Transverse colon (tissue), 4 donors: ENCODE measurements around the gene KCNJ5. TPM values are rescaled to one million over a fixed set of nuclear protein-coding genes. Genes with fewer than 3 reads are reported as not detected.

Experiments
- DNase-seq: peaks from one replicate; pipeline ENCODE4 v3.0.0-alpha.2; 2019
- H3K27ac ChIP-seq, 4 donors: fragments of 200-600 bp; sonication (generic); 2 replicates each; pipeline ENCODE4 v1.5.1; 2016 to 2018; ENCODE audit warnings: inconsistent platforms in 4 of 4
- H3K27me3 ChIP-seq: fragments of 200-600 bp; sonication (generic); 2 replicates; pipeline ENCODE4 v1.5.1; 2017; ENCODE audit warnings: inconsistent platforms
- H3K36me3 ChIP-seq, 4 donors: fragments of 200-600 bp; sonication (generic); 2 replicates each; pipeline ENCODE4 v1.5.1; 2017 to 2019; ENCODE audit warnings: inconsistent platforms in 4 of 4
- H3K4me1 ChIP-seq, 4 donors: fragments of 200-600 bp; sonication (generic); 2 replicates each; pipeline ENCODE4 v1.5.1; 2017 to 2020; ENCODE audit warnings: inconsistent platforms in 4 of 4
- H3K4me3 ChIP-seq, 4 donors: fragments of 200-600 bp; sonication (generic); 1 replicate in 1 of 4; 2 replicates in 3 of 4; pipeline versions ENCODE4 v1.5.1 to v1.6.1; 2017 to 2019; ENCODE audit warnings: inconsistent platforms in 4 of 4
- H3K9me3 ChIP-seq, 2 donors: fragments of 200-600 bp; sonication (generic); 2 replicates each; pipeline ENCODE4 v1.5.1; 2017 to 2019; ENCODE audit warnings: inconsistent platforms in 2 of 2
- EP300 ChIP-seq: sonication (generic); formaldehyde crosslinking; IDR thresholded peaks from one replicate; pipeline ENCODE4 v1.6.1; 2017; ENCODE audit warnings: antibody characterized with exemption, low read depth
- POLR2A ChIP-seq: fragments of 450-650 bp; IDR thresholded peaks from one replicate; pipeline ENCODE4 v1.6.1; 2016; ENCODE audit warnings: antibody characterized with exemption, mild to moderate bottlenecking, moderate library complexity
- POLR2AphosphoS5 ChIP-seq, 3 donors: sonication (generic); formaldehyde crosslinking; IDR thresholded peaks; one replicate each; pipeline ENCODE4 v1.6.1; 2016; ENCODE audit warnings: antibody characterized with exemption in 3 of 3
- WGBS, 2 donors: methylation state at CpG; one replicate each; pipeline ENCODE4 v1.1.5; 2018; ENCODE audit warnings: low coverage in 1 of 2; 5-methylcytosine and 5-hydroxymethylcytosine counted together
- in situ Hi-C, 4 donors: fragments of 200-750 bp; cut with MboI; loops; one replicate each; pipeline versions ENCODE4 v1.15.0 to v1.15.1; 2017; ENCODE audit warnings: low sequenced_read_pairs in 3 of 4, low pct_ligation_motif_present in 1 of 4, low pct_unique_long_range_greater_than_20kb in 1 of 4
- intact Hi-C: fragments of 100-400 bp; cut with DNase I; formaldehyde crosslinking; loops from one replicate; pipeline ENCODE4 v1.15.1; 2023; ENCODE audit warnings: low total_unique reads
- total RNA-seq, 4 donors: library from RNA; depleted of rRNA; stranded (reverse); fragments of >200 nt; gene quantifications; one replicate each; pipeline ENCODE4 v1.1.0, GENCODE V29; 2016
- TF ChIP-seq, protein P1 (sequence below), 5 experiments: fragments of 200-600 bp in 3 of 5; fragments of 450-650 bp in 2 of 5; sonication (generic) in 3 of 5; IDR thresholded peaks; 1 replicate in 2 of 5; 2 replicates in 3 of 5; pipeline ENCODE4 v1.5.1; 2016 to 2017; ENCODE audit warnings: antibody characterized with exemption in 5 of 5, inconsistent platforms in 3 of 5, mild to moderate bottlenecking in 2 of 5, moderate library complexity in 1 of 5

KCNJ5 gene
- total RNA-seq, 4 donors from 2014 or later = 0.14 to 17.1 (median 7.4) TPM

DNA sequence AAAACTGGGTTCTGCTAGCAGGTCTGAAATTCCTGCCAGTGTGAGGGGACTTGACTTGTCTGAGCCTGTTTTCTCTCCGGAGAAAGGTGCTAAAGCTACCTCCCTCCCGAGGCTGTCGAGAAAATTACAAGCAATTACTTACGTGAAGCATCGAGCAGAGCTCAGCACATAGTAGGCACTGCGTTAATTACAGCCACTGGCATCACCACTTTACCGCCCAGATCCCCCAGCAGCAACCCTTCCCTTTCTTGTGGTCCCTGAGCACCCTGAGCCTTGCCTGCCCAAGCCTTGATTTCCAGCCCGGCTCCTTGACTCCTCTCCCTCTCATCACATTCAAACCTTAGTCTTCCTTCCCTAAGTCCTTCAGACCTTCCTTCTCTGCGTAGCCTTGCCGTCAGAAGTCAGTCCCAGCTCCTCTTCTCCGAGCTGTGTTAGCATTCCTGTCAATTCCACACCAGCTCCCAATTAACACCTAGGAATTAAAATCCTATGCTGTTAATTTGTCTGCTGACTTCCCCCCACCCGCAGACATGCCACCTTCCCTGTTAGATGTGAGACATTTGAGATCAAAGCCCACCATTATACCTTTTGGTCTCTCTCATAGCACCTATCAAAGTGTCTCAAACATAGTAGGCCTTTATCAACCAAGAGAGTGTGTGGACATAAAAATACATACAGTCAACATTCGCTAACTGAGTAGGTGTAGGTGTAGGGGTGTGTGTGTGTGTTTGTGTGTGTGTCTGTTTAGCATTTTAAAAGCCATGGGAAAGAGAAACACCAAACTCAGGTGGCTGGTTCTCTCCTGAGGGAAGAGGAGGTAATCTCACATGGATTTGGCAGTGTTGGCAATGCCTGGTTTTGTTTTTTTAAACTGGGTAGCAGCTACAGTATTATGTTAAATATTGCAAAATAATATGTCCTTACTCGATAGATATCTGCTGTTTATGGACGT is 2.8 kb upstream of the KCNJ5 start:
- H3K4me3 ChIP-seq = no peak overlapping the region
- in situ Hi-C loops = loop anchor here (5.0 to 25.0 kb wide), 3 partner anchors 64 to 449 kb away; no protein-coding TSS in a partner anchor
- intact Hi-C loops = no loop called here
- H3K9me3 ChIP-seq = no peaks in the 10 kb centered on the region
- H3K4me1 ChIP-seq = peaks cover 6 to 18% (median 11%) of the 10 kb centered on the region in 4 donors
- no peaks in the 10 kb centered on the region for H3K36me3 ChIP-seq
- no peak overlapping the region for H3K27ac ChIP-seq
- 88% methylated on average over 11 to 15 of the region's 15 CpGs for WGBS, 2 donors
- no peak for DNase-seq
- H3K27me3 ChIP-seq = peaks cover 38% of the 10 kb centered on the region
- TF ChIP-seq EP300 (no peak), POLR2A (no peak)

DNA sequence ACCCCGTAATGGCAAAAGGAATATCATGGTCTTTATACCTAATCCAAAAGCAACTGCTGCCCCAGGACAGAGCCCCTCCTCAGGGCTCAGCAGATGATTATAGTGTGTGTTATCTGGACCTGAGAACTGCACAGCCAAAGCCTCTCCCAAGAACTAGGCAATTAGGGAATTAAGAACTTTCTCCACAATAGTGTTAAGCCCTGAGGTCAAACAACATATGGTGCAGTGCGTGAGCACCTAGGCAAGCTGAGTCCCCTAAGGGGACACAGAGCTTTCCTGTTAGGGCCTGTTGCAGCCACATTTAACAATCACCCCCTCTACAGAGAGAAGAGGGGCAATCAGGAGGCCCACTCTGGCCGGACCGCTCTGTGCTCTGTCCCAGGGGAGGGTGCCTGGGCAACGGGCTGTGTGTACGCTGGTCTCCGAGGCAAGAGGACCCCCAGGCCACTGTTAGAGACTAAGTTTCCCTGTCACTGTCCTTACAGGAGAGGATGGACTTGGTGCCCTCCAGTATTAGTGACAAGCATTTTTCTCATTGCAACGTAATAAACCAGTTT is 1.4 kb upstream of the KCNJ5 start:
- no peak for TF ChIP-seq POLR2AphosphoS5 (IDR thresholded peaks at IDR 0.05)
- TF ChIP-seq EP300 = no peak
- TF ChIP-seq, protein P1, sequence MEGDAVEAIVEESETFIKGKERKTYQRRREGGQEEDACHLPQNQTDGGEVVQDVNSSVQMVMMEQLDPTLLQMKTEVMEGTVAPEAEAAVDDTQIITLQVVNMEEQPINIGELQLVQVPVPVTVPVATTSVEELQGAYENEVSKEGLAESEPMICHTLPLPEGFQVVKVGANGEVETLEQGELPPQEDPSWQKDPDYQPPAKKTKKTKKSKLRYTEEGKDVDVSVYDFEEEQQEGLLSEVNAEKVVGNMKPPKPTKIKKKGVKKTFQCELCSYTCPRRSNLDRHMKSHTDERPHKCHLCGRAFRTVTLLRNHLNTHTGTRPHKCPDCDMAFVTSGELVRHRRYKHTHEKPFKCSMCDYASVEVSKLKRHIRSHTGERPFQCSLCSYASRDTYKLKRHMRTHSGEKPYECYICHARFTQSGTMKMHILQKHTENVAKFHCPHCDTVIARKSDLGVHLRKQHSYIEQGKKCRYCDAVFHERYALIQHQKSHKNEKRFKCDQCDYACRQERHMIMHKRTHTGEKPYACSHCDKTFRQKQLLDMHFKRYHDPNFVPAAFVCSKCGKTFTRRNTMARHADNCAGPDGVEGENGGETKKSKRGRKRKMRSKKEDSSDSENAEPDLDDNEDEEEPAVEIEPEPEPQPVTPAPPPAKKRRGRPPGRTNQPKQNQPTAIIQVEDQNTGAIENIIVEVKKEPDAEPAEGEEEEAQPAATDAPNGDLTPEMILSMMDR (IDR thresholded peaks at IDR 0.05) = no peak
- no peak for TF ChIP-seq POLR2A
- Histone ChIP-seq H3K9me3 (no peaks in the 10 kb centered on the region), H3K27ac (no peak overlapping the region), H3K4me3 (no peak overlapping the region), H3K36me3 (no peaks in the 10 kb centered on the region), H3K4me1 (peaks cover 6 to 29% (median 11%) of the 10 kb centered on the region in 4 donors), H3K27me3 (peaks cover 38% of the 10 kb centered on the region)
- no peak for DNase-seq
- intact Hi-C loops (no loop called here), in situ Hi-C loops (loop anchor here (5.0 to 25.0 kb wide), 3 partner anchors 63 to 448 kb away; no protein-coding TSS in a partner anchor)
- 75% methylated on average over 8 of the region's 8 CpGs; no CpG with 5 or more reads in 1 of the 2 donors for WGBS, 2 donors

DNA sequence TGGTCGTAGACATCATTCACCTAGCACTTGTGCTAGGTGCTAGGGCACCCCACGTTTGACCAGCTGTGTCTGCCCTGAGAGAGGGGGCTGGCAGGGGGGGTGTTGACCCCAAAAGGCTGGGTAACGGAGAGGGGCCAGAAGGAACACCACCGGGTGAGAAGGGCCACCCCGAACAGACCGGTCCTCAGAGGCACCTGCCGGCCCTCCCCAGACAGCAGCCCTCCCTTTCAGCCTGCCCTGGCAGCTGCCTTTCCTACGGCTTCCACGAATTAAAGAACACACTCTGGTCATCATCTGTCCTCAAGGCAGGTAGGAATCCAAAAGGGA is 977 bp upstream of the KCNJ5 start:
- Histone ChIP-seq H3K27ac (no peak overlapping the region), H3K4me1 (peaks cover 6 to 32% (median 11%) of the 10 kb centered on the region in 4 donors), H3K36me3 (no peaks in the 10 kb centered on the region), H3K9me3 (no peaks in the 10 kb centered on the region), H3K27me3 (peaks cover 38% of the 10 kb centered on the region), H3K4me3 (peak overlapping the region in 3 of 4 donors; percentile 13 to 54 (median 39))
- in situ Hi-C loops = loop anchor here in 2 of 4 donors (25.0 kb wide), 1 partner anchor 447 kb away; no protein-coding TSS in a partner anchor
- TF ChIP-seq POLR2AphosphoS5 (IDR thresholded peaks at IDR 0.05) (no peak), POLR2A (no peak), EP300 (no peak)
- TF ChIP-seq, protein P1 (IDR thresholded peaks at IDR 0.05) = no peak
- DNase-seq = no peak
- WGBS, 2 donors = 11% methylated on average over 9 of the region's 9 CpGs; no CpG with 5 or more reads in 1 of the 2 donors
- intact Hi-C loops = no loop called here

DNA sequence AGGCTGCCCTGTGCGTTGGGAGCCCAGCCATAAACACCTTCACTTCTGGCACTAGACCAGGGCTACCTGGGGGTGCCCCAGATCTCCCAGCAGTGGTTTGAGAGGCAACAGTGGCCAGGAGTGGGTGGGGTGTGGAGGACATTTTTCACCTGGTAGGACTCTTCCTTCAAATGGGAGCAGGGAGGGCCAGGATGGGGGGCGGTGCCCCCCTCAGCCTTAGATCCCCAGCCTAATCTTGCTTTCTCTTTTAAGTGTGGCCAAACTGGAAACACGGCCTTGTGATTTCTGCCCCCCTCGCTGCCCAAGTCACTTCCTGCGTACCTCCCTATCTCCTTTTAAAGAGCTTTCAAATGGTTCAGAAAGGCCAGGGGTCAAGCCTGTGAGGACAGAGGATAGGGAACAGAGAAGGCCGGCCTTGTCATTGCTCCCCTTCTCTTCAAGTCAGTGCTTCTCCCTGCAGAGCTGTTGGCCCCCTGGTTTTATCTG is 800 bp downstream of the KCNJ5 start:
- Histone ChIP-seq H3K27ac (no peak overlapping the region), H3K27me3 (peaks cover 38% of the 10 kb centered on the region), H3K4me1 (peaks cover 6 to 32% (median 11%) of the 10 kb centered on the region in 4 donors), H3K36me3 (no peaks in the 10 kb centered on the region), H3K4me3 (peak overlapping the region in 1 of 4 donors; percentile 54), H3K9me3 (no peaks in the 10 kb centered on the region)
- WGBS, 2 donors = 52% methylated on average over 6 of the region's 6 CpGs; no CpG with 5 or more reads in 1 of the 2 donors
- TF ChIP-seq POLR2A (no peak), EP300 (no peak), POLR2AphosphoS5 (IDR thresholded peaks at IDR 0.05) (no peak)
- TF ChIP-seq, protein P1 (IDR thresholded peaks at IDR 0.05) = no peak
- no peak for DNase-seq
- in situ Hi-C loops (loop anchor here in 2 of 4 donors (25.0 kb wide), 1 partner anchor 445 kb away; no protein-coding TSS in a partner anchor), intact Hi-C loops (no loop called here)
